ENCODE measurements around the gene HEATR5A. TPM values are rescaled to one million over a fixed set of nuclear protein-coding genes. Genes with fewer than 3 reads are reported as not detected.

The HEATR5A gene
- total and polyA plus RNA-seq, 2 of the 13 experiments (the other 11 are each of a cell fraction or from before 2014, with no cell fraction given) = 36.4 to 105 TPM

- TF ChIP-seq PAXIP1 (CRISPR knock-in tag; conservative IDR thresholded peaks at IDR 0.05) (peak; percentile 52; the same call in 1 of the 2 replicates), ZNF282 (IDR thresholded peaks at IDR 0.05; ENCODE audit: partially characterized antibody) (no peak), FOXJ3 (CRISPR knock-in tag; IDR thresholded peaks at IDR 0.05; ENCODE audit: borderline replicate concordance) (no peak), SOX5 (CRISPR knock-in tag; IDR thresholded peaks at IDR 0.05; ENCODE audit: borderline replicate concordance) (peak; percentile 23; the same call in 1 of the 2 replicates), ZNF124 (CRISPR knock-in tag; IDR thresholded peaks at IDR 0.05) (peak; percentile 65; the same call in 1 of the 2 replicates), GATAD2A (CRISPR knock-in tag; IDR thresholded peaks at IDR 0.05) (peak; percentile 59; the same call in 1 of the 2 replicates), ZMYM2 (CRISPR knock-in tag; IDR thresholded peaks at IDR 0.05) (peak; percentile 84), FOXO1 (CRISPR knock-in tag; IDR thresholded peaks at IDR 0.05) (no peak), RXRB (CRISPR knock-in tag; IDR thresholded peaks at IDR 0.05; ENCODE audit: borderline replicate concordance) (peak; percentile 65; the same call in 1 of the 2 replicates), ZNF644 (CRISPR knock-in tag; IDR thresholded peaks at IDR 0.05; ENCODE audit: low read depth) (peak; percentile 30; the same call in 1 of the 2 replicates), CTCF (CRISPR knock-in tag; IDR thresholded peaks at IDR 0.05) (no peak), SMYD3 (CRISPR knock-in tag; IDR thresholded peaks at IDR 0.05) (0 out of 2 replicates have a peak, but pooled peaks have one; percentile 42), HNF1B (CRISPR knock-in tag; IDR thresholded peaks at IDR 0.05) (peak; percentile 90), HOXA3 (CRISPR knock-in tag; IDR thresholded peaks at IDR 0.05) (peak; percentile 85), U2AF2 (IDR thresholded peaks at IDR 0.05; ENCODE audit: low read depth, low read length) (0 out of 2 replicates have a peak, but pooled peaks have one; percentile 31), ATF7-NPFF (CRISPR knock-in tag; IDR thresholded peaks at IDR 0.05; ENCODE audit: low read depth) (peak; percentile 13; the same call in 1 of the 2 replicates), NR2C2 (CRISPR knock-in tag; IDR thresholded peaks at IDR 0.05; ENCODE audit: borderline replicate concordance) (peak; percentile 59; the same call in 1 of the 2 replicates), SOX6 (IDR thresholded peaks at IDR 0.05) (no peak), SOX6 (CRISPR knock-in tag; IDR thresholded peaks at IDR 0.05) (peak; percentile 48; the same call in 1 of the 2 replicates), MAX (IDR thresholded peaks at IDR 0.05) (no peak), ZSCAN22 (CRISPR knock-in tag; IDR thresholded peaks at IDR 0.05) (no peak)
Measured at GRCh38 chr14:31251028-31251958, 169.1 kb downstream of the HEATR5A start (continued).
